HepG2 (cell line): ENCODE data around the gene HPGD. TPM values are rescaled to one million over a fixed set of nuclear protein-coding genes. Genes with fewer than 3 reads are reported as not detected.

Experiments
- ARHGAP35 ChIP-seq: sonication (generic); formaldehyde crosslinking; IDR thresholded peaks from 2 replicates; pipeline ENCODE4 v1.9.0; 2022; ENCODE audit warnings: mild to moderate bottlenecking, inconsistent platforms, moderate library complexity, missing genetic modification reagents, borderline replicate concordance
- ATF3 ChIP-seq: sonication (generic); formaldehyde crosslinking; IDR thresholded peaks from 2 replicates; pipeline ENCODE4 v1.4.0; 2020; ENCODE audit warnings: missing genetic modification reagents
- CHCHD3 ChIP-seq: sonication (generic); formaldehyde crosslinking; IDR thresholded peaks from 2 replicates; pipeline ENCODE4 v1.8.0; 2022; ENCODE audit warnings: mild to moderate bottlenecking, missing genetic modification reagents, moderate library complexity
- FOXA1 ChIP-seq, 2 experiments: fragments of 450-650 bp in 1 of 2; sonication (generic) in 1 of 2; formaldehyde crosslinking in 1 of 2; IDR thresholded peaks; 2 replicates each; pipeline versions ENCODE4 v1.4.0 to v1.6.1; 2016 to 2020; ENCODE audit warnings: missing genetic modification reagents in 1 of 2
- FOXK2 ChIP-seq: fragments of 450-650 bp; IDR thresholded peaks from 2 replicates; pipeline ENCODE4 v1.6.1; 2016
- GABPA ChIP-seq, 2 experiments: IDR thresholded peaks; 2 replicates each; pipeline ENCODE4 v1.6.1; 2011 to 2016; ENCODE audit warnings: low read depth in 2 of 2, low read length in 1 of 2, missing biosample characterization in 1 of 2, missing genetic modification characterization in 1 of 2
- JUND ChIP-seq: sonication (generic); formaldehyde crosslinking; IDR thresholded peaks from 2 replicates; pipeline ENCODE4 v1.8.0; 2022; ENCODE audit warnings: mild to moderate bottlenecking, missing genetic modification reagents
- MYC ChIP-seq: sonication (generic); formaldehyde crosslinking; IDR thresholded peaks from 2 replicates; pipeline ENCODE4 v1.9.0; 2021; ENCODE audit warnings: missing genetic modification reagents, borderline replicate concordance
- PBX3 ChIP-seq: sonication (generic); formaldehyde crosslinking; IDR thresholded peaks from 2 replicates; pipeline ENCODE4 v1.8.1; 2023; ENCODE audit warnings: missing genetic modification reagents, inconsistent platforms, borderline replicate concordance
- POGZ ChIP-seq: sonication (generic); formaldehyde crosslinking; IDR thresholded peaks from 2 replicates; pipeline ENCODE4 v1.4.0; 2020; ENCODE audit warnings: mild to moderate bottlenecking, missing genetic modification reagents
- REL ChIP-seq: sonication (generic); formaldehyde crosslinking; conservative IDR thresholded peaks from 2 replicates; pipeline ENCODE4 v1.8.0; 2022; ENCODE audit warnings: mild to moderate bottlenecking, missing genetic modification reagents, moderate library complexity
- REST ChIP-seq, 2 experiments: IDR thresholded peaks; 2 replicates each; pipeline ENCODE4 v1.6.1; 2011 to 2012; ENCODE audit warnings: low read length in 2 of 2, borderline replicate concordance in 1 of 2, low read depth in 1 of 2, mild to moderate bottlenecking in 1 of 2, moderate library complexity in 1 of 2
- TAF1 ChIP-seq: sonication (generic); formaldehyde crosslinking; IDR thresholded peaks from 2 replicates; pipeline ENCODE4 v1.4.0; 2020; ENCODE audit warnings: missing genetic modification reagents
- XRCC5 ChIP-seq: fragments of 200-400 bp; formaldehyde crosslinking; optimal IDR thresholded peaks from 2 replicates; pipeline ENCODE3; 2017; ENCODE audit warnings: mild to moderate bottlenecking, low read length
- ZBTB21 ChIP-seq: sonication (generic); formaldehyde crosslinking; IDR thresholded peaks from 2 replicates; pipeline ENCODE4 v1.4.0; 2020; ENCODE audit warnings: missing genetic modification reagents
- ZFP82 ChIP-seq: sonication (generic); formaldehyde crosslinking; IDR thresholded peaks from 2 replicates; pipeline ENCODE4 v1.5.1; 2020; ENCODE audit warnings: mild to moderate bottlenecking, missing genetic modification reagents, borderline replicate concordance
- ZNF225 ChIP-seq: sonication (generic); formaldehyde crosslinking; IDR thresholded peaks from 2 replicates; pipeline ENCODE4 v1.4.0; 2020; ENCODE audit warnings: mild to moderate bottlenecking, missing genetic modification reagents
- ZNF331 ChIP-seq: sonication (generic); formaldehyde crosslinking; IDR thresholded peaks from 2 replicates; pipeline ENCODE4 v1.4.0; 2020; ENCODE audit warnings: missing genetic modification reagents
- ZNF33A ChIP-seq: sonication (generic); formaldehyde crosslinking; IDR thresholded peaks from 2 replicates; pipeline ENCODE4 v1.5.1; 2020; ENCODE audit warnings: missing genetic modification reagents, mild to moderate bottlenecking, moderate library complexity, borderline replicate concordance
- ZNF768 ChIP-seq: sonication (generic); formaldehyde crosslinking; IDR thresholded peaks from 2 replicates; pipeline ENCODE4 v1.4.0; 2020; ENCODE audit warnings: missing genetic modification reagents
- ZNF816 ChIP-seq: sonication (generic); formaldehyde crosslinking; IDR thresholded peaks from 2 replicates; pipeline ENCODE4 v1.8.0; 2022; ENCODE audit warnings: missing genetic modification reagents, mild to moderate bottlenecking, borderline replicate concordance
- polyA plus RNA-seq, 8 experiments: library from polyadenylated mRNA; depleted of rRNA in 3 of 8; stranded (reverse) in 7 of 8; unstranded in 1 of 8; fragments of >200 nt; fragmentation: Illumina TruSeq in 4 of 8; extraction: Trizol in 4 of 8; gene quantifications; 2 replicates each; pipeline versions ENCODE4 v1.2.1 to v1.2.3, GENCODE V29; 2011 to 2016; ENCODE audit warnings: low read depth in 4 of 8, missing spikeins in 1 of 8, mixed read lengths in 1 of 8; ENCODE audit not compliant: insufficient read depth in 1 of 8
- total RNA-seq, 5 experiments: library from RNA; depleted of rRNA; stranded (reverse); fragments of >200 nt; fragmentation: Illumina TruSeq; extraction: Trizol; gene quantifications; 2 replicates each; pipeline ENCODE4 v1.2.3, GENCODE V29; 2016; ENCODE audit warnings: low read depth in 1 of 5
- TF ChIP-seq, protein P1 (sequence below), 2 experiments: sonication (generic) in 1 of 2; formaldehyde crosslinking in 1 of 2; IDR thresholded peaks; 2 replicates each; pipeline versions ENCODE4 v1.4.0 to v1.6.1; 2018 to 2020; ENCODE audit warnings: missing genetic modification reagents in 2 of 2, borderline replicate concordance in 1 of 2, low read depth in 1 of 2, mild to moderate bottlenecking in 1 of 2, missing biosample characterization in 1 of 2

Gene HPGD
- total and polyA plus RNA-seq, 2 of the 13 experiments (the other 11 are each of a cell fraction or from before 2014, with no cell fraction given): 0.13 to 0.24 TPM

DNA sequence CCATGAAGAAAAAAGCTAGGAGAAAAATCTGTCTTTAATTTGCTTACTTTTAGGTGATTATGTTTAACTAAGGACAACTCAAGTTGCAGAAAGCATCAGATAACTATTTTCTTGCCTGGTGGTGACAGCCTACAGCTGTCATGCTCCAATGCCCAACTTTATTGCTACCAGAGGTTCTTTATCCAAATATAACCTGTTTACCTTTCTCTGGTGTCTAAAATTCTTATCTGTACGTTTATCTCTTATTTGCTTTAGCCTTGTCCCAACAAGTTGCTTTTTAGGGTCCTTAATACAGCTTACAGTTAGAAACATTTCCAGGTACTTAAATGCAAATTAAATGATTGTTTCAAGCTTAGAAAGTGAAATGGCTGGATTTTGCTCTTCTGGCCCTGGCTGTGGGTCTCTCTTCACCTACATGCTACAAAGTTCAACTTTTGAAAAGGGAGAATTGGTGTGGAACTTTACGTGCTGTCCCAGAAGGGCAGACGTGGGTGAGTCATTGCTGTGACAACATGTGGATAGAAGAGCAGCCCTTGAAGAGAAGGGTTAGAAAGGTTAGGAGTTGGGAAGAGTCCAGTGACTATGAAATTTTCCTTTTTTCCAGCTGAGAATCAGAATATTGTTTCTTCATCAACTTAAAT lies 60.7 kb downstream of the HPGD start (continued):
- no peak for TF ChIP-seq REST (IDR thresholded peaks at IDR 0.05; ENCODE audit: borderline replicate concordance in 1 of 2, low read depth in 1 of 2, low read length in 2 of 2)
- TF ChIP-seq ARHGAP35 (CRISPR knock-in tag): no peak
- TF ChIP-seq ZNF331 (CRISPR knock-in tag): no peak
- no peak for TF ChIP-seq XRCC5
- no peak for TF ChIP-seq ZNF816
- TF ChIP-seq FOXK2: no peak
- TF ChIP-seq FOXA1 (IDR thresholded peaks at IDR 0.05): no peak
- TF ChIP-seq FOXA1 (CRISPR knock-in tag; IDR thresholded peaks at IDR 0.05): 0 out of 2 replicates have a peak, but pooled peaks have one; percentile 6
- TF ChIP-seq GABPA (IDR thresholded peaks at IDR 0.05; ENCODE audit: low read depth, low read length): no peak
- no peak for TF ChIP-seq GABPA (CRISPR knock-in tag; IDR thresholded peaks at IDR 0.05; ENCODE audit: low read depth)
- no peak for TF ChIP-seq CHCHD3 (CRISPR knock-in tag)
- peak; percentile 69; the same call in 1 of the 2 replicates for TF ChIP-seq ZBTB21
- TF ChIP-seq ZNF768 (CRISPR knock-in tag): no peak
- no peak for TF ChIP-seq PBX3
- TF ChIP-seq, protein P1, sequence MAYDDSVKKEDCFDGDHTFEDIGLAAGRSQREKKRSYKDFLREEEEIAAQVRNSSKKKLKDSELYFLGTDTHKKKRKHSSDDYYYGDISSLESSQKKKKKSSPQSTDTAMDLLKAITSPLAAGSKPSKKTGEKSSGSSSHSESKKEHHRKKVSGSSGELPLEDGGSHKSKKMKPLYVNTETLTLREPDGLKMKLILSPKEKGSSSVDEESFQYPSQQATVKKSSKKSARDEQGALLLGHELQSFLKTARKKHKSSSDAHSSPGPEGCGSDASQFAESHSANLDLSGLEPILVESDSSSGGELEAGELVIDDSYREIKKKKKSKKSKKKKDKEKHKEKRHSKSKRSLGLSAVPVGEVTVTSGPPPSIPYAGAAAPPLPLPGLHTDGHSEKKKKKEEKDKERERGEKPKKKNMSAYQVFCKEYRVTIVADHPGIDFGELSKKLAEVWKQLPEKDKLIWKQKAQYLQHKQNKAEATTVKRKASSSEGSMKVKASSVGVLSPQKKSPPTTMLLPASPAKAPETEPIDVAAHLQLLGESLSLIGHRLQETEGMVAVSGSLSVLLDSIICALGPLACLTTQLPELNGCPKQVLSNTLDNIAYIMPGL (CRISPR knock-in tag; IDR thresholded peaks at IDR 0.05; ENCODE audit: borderline replicate concordance in 1 of 2, low read depth in 1 of 2): no peak
- no peak for TF ChIP-seq MYC
- TF ChIP-seq ZNF33A (CRISPR knock-in tag): no peak
- no peak for TF ChIP-seq REL (CRISPR knock-in tag)
- TF ChIP-seq TAF1 (CRISPR knock-in tag): no peak
- no peak for TF ChIP-seq ZNF225
- 0 out of 2 replicates have a peak, but pooled peaks have one; percentile 53 for TF ChIP-seq ATF3 (CRISPR knock-in tag)
- peak; percentile 43; the same call in 1 of the 2 replicates for TF ChIP-seq JUND (CRISPR knock-in tag)
- TF ChIP-seq POGZ (CRISPR knock-in tag): peak; percentile 35; the same call in 1 of the 2 replicates
- TF ChIP-seq ZFP82 (CRISPR knock-in tag): no peak
